Measurements from ENCODE around the gene NDUFA5. TPM values are rescaled to one million over a fixed set of nuclear protein-coding genes. Genes with fewer than 3 reads are reported as not detected.

The NDUFA5 gene
- polyA plus RNA-seq, 1 of the 3 experiments (the other 2 are of a cell fraction), result 10.9 TPM

GRCh38 chr7:123602648-123603047 is 45.0 kb upstream of the NDUFA5 start:
- H3K4me1 ChIP-seq (ENCODE audit: control insufficient read depth in 1 of 2, insufficient read depth in 2 of 2, low read depth in 1 of 2, low read length in 1 of 2), result peaks cover 0 to 2% of the 10 kb centered on the region in 2 experiments; a peak in 1 of 4 replicates
- WGBS (ENCODE audit: low lambda C conversion rate), result 75% methylated on average over 3 of the region's 3 CpGs
- H3K79me2 ChIP-seq (ENCODE audit: insufficient read depth), result no peaks in the 10 kb centered on the region
- CTCF ChIA-PET, result no interaction called here
- POLR2A ChIA-PET, result no interaction called here
- no peak overlapping the region for H3K4me3 ChIP-seq (ENCODE audit: low read depth in 2 of 2, low read length in 1 of 2)
- H3K9ac ChIP-seq, result no peak overlapping the region
- H3K36me3 ChIP-seq (replicated peaks in 1 of 2; ENCODE audit: control insufficient read depth in 1 of 2, insufficient read depth in 2 of 2, low read length in 1 of 2), result no peaks in the 10 kb centered on the region
- H3K9me3 ChIP-seq, result no peaks in the 10 kb centered on the region
- DNase-seq, result no peak
- H4K20me1 ChIP-seq (ENCODE audit: insufficient read depth), result no peaks in the 10 kb centered on the region
- H3F3A ChIP-seq (replicated peaks; ENCODE audit: insufficient read depth), result no peaks in the 10 kb centered on the region
- H2AFZ ChIP-seq (ENCODE audit: low read depth), result no peak overlapping the region
- H3K27ac ChIP-seq (ENCODE audit: low read depth in 2 of 2, low read length in 1 of 2), result no peak overlapping the region
- no peaks in the 10 kb centered on the region for H3K9me2 ChIP-seq
- H3K4me2 ChIP-seq, result no peak overlapping the region
- no peaks in the 10 kb centered on the region for H3K27me3 ChIP-seq (ENCODE audit: insufficient read depth)
- TF ChIP-seq CHD2 (IDR thresholded peaks at IDR 0.05; ENCODE audit: low read length, partially characterized antibody) (no peak), SIN3A (IDR thresholded peaks at IDR 0.05; ENCODE audit: borderline replicate concordance, low read depth, low read length) (no peak), USF2 (IDR thresholded peaks at IDR 0.05; ENCODE audit: borderline replicate concordance, low read depth, low read length) (no peak), GABPA (IDR thresholded peaks at IDR 0.05; ENCODE audit: low read depth) (no peak), EP300 (IDR thresholded peaks at IDR 0.05; ENCODE audit: borderline replicate concordance in 1 of 2, low read depth in 1 of 2, low read length in 1 of 2) (no peak), IRF3 (IDR thresholded peaks at IDR 0.05; ENCODE audit: low read depth, low read length) (no peak), FOXM1 (IDR thresholded peaks at IDR 0.05; ENCODE audit: low read depth) (no peak), RXRA (IDR thresholded peaks at IDR 0.05; ENCODE audit: borderline replicate concordance, low read depth) (no peak), ZBTB33 (IDR thresholded peaks at IDR 0.05; ENCODE audit: borderline replicate concordance, low read depth) (no peak), MAX (IDR thresholded peaks at IDR 0.05; ENCODE audit: low read depth) (no peak), NRF1 (IDR thresholded peaks at IDR 0.05; ENCODE audit: low read depth, low read length) (no peak)

GRCh38 chr7:123601530-123601929 is 43.9 kb upstream of the NDUFA5 start, which contains the start of gene ASB15:
Gene ASB15 (plus strand): TSS chr7:123601821. CDS start chr7:123614503, 12,682 bp downstream.
- H3K36me3 ChIP-seq (replicated peaks in 1 of 2; ENCODE audit: control insufficient read depth in 1 of 2, insufficient read depth in 2 of 2, low read length in 1 of 2), result no peaks in the 10 kb centered on the region
- ChIA-PET CTCF (interaction anchor here (0.9 to 1.5 kb wide), 2 partner anchors 13 to 34 kb away, joined by 3 read pairs; no protein-coding TSS in a partner anchor), POLR2A (no interaction called here)
- no peak within 1 kb of the TSS for H3K9ac ChIP-seq
- H3K4me1 ChIP-seq (ENCODE audit: control insufficient read depth in 1 of 2, insufficient read depth in 2 of 2, low read depth in 1 of 2, low read length in 1 of 2), result peaks cover 0 to 2% of the 10 kb centered on the region in 2 experiments; a peak in 1 of 4 replicates
- no peaks in the 10 kb centered on the region for H4K20me1 ChIP-seq (ENCODE audit: insufficient read depth)
- DNase-seq, result no peak
- no peak within 1 kb of the TSS for H3K4me2 ChIP-seq
- no peak within 1 kb of the TSS for H3K27ac ChIP-seq (ENCODE audit: low read depth in 2 of 2, low read length in 1 of 2)
- H3K9me3 ChIP-seq, result no peaks in the 10 kb centered on the region
- H2AFZ ChIP-seq (ENCODE audit: low read depth), result no peak within 1 kb of the TSS
- 53% methylated on average over 4 of the region's 4 CpGs for WGBS (ENCODE audit: low lambda C conversion rate)
- no peaks in the 10 kb centered on the region for H3K9me2 ChIP-seq
- H3K4me3 ChIP-seq (ENCODE audit: low read depth in 2 of 2, low read length in 1 of 2), result no peak within 1 kb of the TSS
- H3K79me2 ChIP-seq (ENCODE audit: insufficient read depth), result no peaks in the 10 kb centered on the region
- H3F3A ChIP-seq (replicated peaks; ENCODE audit: insufficient read depth), result no peaks in the 10 kb centered on the region
- no peaks in the 10 kb centered on the region for H3K27me3 ChIP-seq (ENCODE audit: insufficient read depth)
- TF ChIP-seq TAF1 (IDR thresholded peaks at IDR 0.05; ENCODE audit: borderline replicate concordance, low read depth, low read length) (no peak), GATA2 (CRISPR knock-in tag; IDR thresholded peaks at IDR 0.05) (no peak), ZBTB33 (IDR thresholded peaks at IDR 0.05; ENCODE audit: borderline replicate concordance, low read depth) (no peak), NFIC (IDR thresholded peaks at IDR 0.05; ENCODE audit: borderline replicate concordance) (no peak), RXRA (IDR thresholded peaks at IDR 0.05; ENCODE audit: borderline replicate concordance, low read depth) (no peak), PBX3 (IDR thresholded peaks at IDR 0.05) (no peak), EZH2phosphoT487 (IDR thresholded peaks at IDR 0.05; ENCODE audit: borderline replicate concordance, low read depth) (no peak), SIN3A (IDR thresholded peaks at IDR 0.05; ENCODE audit: borderline replicate concordance, low read depth, low read length) (no peak), MEF2A (IDR thresholded peaks at IDR 0.05; ENCODE audit: borderline replicate concordance, low read depth) (no peak), RAD21 (IDR thresholded peaks at IDR 0.05; ENCODE audit: low read length) (no peak), SMC3 (IDR thresholded peaks at IDR 0.05; ENCODE audit: low read depth, low read length) (no peak), RFX5 (IDR thresholded peaks at IDR 0.05; ENCODE audit: low read length) (no peak), GABPA (IDR thresholded peaks at IDR 0.05; ENCODE audit: low read depth) (no peak)
